HG03521 (cell line): ENCODE measurements around the gene ADORA1.

Experiments used
- ATAC-seq: cut with Tn5 transposase; IDR thresholded peaks from one replicate; pipeline ENCODE4 v1.9.1; 2021; ENCODE audit warnings: mild to moderate bottlenecking, moderate library complexity; ENCODE audit not compliant: unreplicated experiment

Gene ADORA1

DNA sequence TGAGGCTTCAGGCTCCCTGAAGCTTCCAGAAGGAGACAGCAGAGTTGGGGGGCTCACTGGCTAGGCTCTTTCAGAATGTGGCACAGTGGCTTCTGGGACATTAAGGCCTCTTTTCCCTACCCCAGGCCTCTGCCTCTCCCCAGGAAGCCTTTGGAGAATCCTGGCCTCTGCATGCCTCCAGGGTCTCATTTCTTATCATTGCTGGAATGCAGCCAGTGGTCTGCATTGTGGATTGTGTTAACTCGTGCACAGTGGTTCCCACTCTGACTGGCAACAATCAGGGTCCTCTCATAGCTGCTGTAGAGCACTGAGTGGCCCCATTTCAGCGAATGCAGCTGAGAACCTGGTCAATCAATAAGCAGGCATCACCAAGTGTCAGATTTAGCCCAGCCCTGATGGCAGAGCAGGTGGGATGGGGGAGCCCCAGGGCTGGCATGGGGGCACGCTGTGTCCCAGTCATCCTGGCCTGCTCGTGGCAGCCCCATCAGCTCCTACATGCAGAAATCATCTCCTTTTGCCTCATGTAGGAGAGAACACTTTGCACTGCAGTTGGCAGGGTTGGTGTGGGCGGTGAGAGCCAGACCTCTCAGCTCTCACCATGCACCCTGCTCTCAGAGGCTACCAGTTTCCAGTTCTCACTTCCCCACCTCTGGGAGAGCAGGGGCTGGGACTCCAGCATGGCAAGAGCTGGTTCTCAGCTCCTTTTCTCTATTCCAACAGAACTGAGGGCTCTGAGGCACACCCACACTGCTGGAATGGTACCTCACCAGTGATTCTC, 13.4 kb downstream of the ADORA1 start:
- ATAC-seq = no peak

DNA sequence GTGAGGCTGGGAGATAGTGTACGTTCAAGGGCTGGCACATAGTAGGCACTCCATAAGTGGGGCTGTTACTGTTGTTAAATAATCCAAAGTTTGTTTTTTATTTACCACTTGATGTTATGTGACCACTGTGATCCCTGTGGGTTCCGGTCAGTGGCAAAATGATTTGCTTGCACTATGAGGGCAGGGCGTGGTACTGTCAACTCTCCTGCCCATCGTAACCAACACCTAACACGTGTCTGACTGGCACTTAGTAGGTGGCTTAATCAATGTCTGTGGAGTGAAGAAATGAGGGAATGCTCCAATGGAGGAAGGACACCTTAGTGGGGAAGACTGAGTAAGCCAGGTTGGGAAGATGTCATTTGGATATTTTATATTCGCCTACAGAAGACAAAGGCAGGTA, 14.6 kb downstream of the ADORA1 start:
- ATAC-seq = no peak

DNA sequence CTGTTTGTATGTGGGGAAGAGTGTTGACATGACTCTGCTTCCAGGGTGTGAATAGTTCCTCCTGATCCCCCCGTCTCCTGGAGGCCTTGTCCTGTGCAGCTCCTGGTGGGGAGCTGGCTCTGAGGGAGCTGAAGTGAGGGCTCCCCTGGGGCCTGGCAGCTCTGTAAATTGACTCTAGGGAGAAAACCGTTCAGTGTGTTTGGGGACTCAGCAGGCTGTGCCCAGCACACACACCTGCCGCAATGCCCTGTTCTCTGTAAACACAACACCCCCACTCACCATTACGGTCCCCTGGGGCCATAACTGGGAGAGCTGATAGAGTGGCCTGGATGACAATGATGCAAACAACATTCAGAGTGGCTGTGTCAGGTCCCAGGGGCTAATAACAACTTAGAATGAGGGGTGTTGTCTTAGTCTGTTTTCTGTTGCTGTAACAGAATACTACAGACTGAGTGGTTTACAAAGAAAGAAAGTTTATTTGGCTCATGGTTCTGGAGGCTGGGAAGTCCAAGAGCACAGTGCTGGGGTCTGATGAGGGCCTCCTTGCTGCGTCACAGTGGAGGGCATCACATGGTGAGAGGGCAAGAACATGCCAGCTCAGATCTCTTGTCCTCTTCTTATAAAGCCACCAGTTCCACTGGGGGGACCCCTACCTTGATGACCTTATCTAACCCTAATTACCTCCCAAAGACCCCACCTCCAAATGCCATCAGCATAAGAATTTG, 15.3 kb downstream of the ADORA1 start:
- ATAC-seq = no peak

DNA sequence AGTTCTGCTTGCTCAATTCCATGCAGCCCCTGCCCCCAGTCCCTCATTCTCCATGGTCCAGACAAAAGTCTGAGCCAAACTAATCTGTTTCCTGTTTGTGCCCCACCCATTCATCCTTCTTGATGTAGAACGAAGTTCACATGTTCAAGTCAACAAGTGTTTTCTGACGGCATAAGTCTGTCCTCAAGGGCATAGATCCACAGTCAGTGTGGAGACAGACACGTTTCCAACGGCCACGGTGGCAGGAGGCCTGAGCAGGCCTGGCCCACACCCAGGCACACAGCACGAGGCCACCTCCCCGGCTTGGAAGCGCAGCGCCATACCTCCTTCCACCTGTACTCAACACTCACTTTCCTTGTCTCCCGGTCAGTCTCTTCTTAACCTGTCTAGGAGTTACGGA, 16.1 kb downstream of the ADORA1 start:
- no peak for ATAC-seq

- no peak for ATAC-seq
Measured at GRCh38 chr1:203144661-203145060, 17.1 kb downstream of the ADORA1 start.

GRCh38 chr1:203145321-203146041, 18.0 kb downstream of the ADORA1 start:
- ATAC-seq = no peak

- ATAC-seq = no peak
Measured at GRCh38 chr1:203146042-203146369, 18.5 kb downstream of the ADORA1 start.

- no peak for ATAC-seq
Measured at GRCh38 chr1:203146537-203146936, 19.0 kb downstream of the ADORA1 start.

- ATAC-seq = no peak
Measured at GRCh38 chr1:203147376-203147775, 19.9 kb downstream of the ADORA1 start.

DNA sequence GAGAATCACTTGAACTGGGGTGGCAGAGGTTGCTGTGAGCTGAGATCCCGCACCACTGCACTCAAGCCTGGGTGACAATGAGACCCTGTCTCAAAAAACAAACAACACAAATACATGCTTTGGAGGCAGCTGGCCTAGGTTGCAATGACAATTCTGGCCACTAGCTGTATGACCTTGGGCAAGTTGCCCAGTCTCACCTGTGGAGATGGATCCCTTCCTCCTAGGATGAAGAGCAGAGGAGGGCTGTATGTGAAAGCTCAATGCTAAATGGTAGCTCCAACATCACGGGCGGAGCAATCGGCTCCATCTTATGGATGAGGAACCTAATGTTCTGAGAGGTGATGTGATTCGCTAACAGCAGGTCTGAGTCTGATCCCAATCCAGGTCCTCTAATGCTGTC, 20.6 kb downstream of the ADORA1 start:
- no peak for ATAC-seq

DNA sequence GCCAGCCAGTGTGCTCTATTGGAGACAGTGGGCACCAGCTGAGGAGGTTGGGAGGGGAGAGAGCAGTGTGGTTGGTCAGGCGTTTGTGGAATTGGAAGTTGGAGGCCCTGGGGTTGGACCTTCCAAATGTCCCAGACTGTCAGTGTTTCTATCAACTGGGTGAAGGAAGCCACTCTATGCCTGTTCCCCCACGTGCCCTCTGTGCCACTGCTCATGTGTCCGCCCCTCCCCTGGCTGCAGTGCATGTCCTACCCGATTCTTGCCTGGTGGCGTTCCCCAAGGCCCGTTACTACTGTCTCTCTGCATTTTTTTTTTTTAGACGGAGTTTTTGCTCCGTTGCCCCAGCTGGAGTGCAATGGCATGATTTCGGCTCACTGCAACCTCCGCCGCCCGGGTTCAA, 21.1 kb downstream of the ADORA1 start:
- no peak for ATAC-seq

DNA sequence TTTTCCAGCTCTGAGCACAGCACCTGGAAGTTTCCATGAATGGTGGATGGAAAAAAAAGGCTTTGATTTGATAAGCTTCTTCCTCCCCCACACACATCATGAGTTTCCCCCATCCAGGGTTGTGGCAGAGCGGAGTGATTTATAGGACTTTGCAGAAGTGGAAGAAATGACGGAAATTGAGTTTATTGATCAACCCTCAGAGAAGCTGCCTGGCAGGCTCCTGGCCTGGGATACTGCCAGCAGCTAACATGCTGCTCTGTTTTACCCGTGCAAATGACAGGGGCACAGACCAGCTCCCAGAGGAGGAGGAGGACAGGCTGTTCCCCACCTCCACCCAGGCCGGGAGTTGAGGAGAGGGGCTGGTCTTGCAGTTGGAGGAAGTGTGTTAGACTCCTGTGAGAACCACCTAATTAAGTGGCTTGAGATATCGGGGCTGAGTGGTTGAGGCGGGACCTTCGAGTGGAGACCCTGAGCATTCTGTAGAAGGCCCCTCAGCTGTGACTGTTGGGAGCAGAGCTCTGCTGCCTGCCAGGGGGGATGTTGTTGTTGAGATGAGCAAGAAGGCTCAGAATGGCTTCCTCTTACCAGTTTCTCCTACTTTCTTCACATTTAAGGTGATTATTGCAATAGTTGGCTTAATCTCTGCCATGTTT, 21.8 kb downstream of the ADORA1 start:
- ATAC-seq = no peak

- ATAC-seq = no peak
Measured at GRCh38 chr1:203150511-203151297, 23.2 kb downstream of the ADORA1 start.

DNA sequence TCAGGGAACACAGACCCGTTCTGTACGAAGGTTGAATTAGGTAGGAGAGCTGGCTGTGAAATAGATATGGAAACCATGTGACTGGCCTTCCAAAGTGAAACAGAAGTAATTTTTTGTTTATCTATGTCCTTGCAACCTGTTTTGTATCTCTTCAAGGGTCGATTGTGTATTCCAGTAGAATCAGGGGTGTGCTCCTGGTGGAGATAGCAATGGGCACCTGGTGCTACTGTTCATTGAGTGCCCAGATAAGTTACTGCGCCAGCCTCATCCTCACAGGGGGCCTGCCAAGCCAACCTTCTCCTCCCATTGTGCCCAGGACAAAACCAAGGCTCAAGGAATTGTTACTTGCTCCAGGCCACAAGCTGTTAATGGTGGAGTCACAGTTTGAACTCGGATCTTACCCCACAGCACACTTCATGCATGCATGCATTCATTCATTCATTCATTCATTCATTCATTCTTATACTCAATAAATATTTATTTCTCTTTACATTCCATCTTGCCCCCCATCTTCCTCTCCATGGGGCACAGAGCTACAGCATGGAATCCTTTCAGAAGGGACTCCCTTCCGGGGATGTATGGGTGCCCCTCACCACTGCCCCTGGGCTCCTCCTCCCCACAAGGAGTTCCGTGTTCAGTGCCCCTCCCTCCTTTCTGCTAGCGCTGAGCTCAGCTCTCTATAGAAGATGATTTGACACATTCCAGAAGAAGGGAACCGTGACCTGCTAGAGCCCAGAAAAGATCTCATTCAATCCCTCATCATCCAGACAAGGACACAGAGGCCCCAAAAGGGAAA, 24.0 kb downstream of the ADORA1 start:
- ATAC-seq = no peak

GRCh38 chr1:203152158-203153034, 24.9 kb downstream of the ADORA1 start:
- no peak for ATAC-seq

DNA sequence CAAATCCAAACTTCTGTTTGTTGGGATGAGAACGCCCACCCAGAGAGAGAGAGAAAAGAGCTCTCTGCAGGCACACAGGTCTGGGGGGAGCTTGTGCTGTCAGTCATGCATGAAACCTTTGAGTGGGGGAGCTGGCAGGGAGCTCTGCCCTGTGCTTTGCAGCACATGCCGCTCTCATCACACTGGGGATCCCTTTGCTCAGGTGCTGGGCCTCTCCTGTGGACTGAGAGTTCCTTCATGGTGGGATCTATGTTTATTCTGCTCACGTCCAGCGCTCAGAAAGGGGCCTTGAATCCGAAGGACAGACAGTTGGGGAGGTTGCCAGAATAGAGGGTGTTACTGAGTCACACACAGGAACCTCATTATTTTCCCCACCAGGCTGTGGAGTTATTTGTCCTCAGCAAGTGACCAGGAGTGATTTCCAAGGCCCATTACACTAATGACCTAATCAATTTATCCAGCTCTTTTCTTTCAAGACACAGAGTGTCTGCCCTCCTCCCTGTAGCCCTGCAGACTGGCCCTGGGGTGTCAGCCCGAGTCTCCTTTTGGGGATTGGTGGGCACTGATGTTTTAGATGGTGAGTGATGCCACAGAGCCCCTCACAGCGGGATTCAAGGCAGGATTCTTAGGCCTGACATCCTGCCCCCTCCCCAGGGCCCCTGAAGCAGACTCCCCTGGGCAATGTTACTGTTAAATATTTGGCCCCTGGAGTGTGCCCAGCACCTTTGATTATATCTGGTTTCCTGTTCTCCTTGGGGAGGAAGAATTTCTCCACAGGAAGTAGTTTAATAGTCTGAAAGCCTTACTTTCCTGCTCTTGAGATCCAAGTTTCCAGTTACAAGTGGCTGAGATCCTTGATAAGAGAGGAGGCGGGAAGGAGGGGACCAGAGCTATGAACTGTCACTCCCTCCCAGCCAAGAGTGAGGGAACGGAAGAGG, 25.8 kb downstream of the ADORA1 start:
- no peak for ATAC-seq

DNA sequence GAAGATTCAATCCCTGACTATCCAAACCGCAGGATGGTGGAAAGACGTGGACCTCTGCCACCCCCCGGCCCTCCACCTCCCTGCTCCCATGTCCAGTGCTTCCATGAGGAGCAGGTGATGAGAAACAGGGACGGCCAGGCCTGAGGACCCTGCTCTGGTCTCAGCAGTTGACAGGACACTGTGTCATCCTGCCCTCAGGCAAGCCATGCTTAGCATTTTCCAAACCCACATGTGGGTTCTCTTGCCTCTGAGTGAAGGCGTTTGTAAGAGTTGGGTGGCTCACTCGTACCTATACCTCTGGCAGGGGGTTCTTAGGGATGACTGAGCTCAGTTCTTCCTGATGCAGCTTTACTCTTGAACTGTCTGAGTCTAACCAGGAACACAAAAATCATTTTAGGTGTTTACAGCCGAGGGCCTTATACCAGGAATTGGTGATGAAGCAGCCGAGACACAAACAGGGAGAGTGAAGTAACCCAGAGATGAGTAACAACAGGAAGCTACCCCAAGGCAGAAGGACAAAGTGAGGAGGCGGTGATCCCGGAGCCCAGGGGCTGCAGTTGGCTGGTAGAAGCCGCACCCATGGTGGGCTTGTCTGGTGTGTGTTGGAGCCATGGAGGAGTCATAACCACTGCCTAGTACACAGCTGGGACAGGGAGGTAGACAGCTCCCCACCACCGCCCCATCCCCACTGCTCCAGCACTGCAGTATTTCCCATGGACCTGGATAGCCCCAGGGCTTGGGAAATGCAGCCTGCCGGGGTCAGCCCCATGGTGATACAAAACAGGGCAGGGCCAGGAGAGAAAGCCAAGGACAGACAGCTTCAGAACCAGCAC, 26.7 kb downstream of the ADORA1 start:
- ATAC-seq = no peak
